ENCODE results near the gene IKBKE.

DNA sequence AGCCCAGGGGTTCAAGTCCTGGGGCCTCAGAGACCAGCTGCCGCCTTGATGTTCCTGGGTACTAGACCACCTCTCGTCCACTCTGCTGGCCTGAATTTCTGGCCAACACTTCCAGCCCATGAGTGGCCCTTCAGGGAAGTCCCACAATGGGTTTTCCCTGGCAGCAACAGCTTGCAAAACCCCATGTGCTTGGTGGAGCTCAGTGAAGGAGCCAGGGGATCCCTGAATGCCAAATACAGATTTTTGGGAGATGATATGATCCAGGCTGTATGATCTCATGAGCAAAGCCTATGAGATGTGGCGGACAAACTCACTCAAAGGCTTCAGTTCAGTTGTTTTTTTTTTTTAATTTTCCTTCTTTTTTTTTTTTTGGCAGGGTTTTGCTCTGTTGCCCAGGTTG, 27.5 kb downstream of the IKBKE start:
- TF ChIP-seq POLR2A (IDR thresholded peaks at IDR 0.05; ENCODE audit: low read length): no peak
- no peak for TF ChIP-seq ZNF302 (CRISPR knock-in tag; IDR thresholded peaks at IDR 0.05)
- TF ChIP-seq BHLHE40 (IDR thresholded peaks at IDR 0.05; ENCODE audit: low read depth, low read length): no peak
- no peak for TF ChIP-seq RAD21 (conservative IDR thresholded peaks at IDR 0.05 in 1 of 2, IDR thresholded peaks at IDR 0.05 in 1 of 2)
- TF ChIP-seq, protein P1, sequence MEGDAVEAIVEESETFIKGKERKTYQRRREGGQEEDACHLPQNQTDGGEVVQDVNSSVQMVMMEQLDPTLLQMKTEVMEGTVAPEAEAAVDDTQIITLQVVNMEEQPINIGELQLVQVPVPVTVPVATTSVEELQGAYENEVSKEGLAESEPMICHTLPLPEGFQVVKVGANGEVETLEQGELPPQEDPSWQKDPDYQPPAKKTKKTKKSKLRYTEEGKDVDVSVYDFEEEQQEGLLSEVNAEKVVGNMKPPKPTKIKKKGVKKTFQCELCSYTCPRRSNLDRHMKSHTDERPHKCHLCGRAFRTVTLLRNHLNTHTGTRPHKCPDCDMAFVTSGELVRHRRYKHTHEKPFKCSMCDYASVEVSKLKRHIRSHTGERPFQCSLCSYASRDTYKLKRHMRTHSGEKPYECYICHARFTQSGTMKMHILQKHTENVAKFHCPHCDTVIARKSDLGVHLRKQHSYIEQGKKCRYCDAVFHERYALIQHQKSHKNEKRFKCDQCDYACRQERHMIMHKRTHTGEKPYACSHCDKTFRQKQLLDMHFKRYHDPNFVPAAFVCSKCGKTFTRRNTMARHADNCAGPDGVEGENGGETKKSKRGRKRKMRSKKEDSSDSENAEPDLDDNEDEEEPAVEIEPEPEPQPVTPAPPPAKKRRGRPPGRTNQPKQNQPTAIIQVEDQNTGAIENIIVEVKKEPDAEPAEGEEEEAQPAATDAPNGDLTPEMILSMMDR (IDR thresholded peaks at IDR 0.05): no peak
- TF ChIP-seq NPAS2 (CRISPR knock-in tag; IDR thresholded peaks at IDR 0.05; ENCODE audit: borderline replicate concordance): no peak
- no peak for TF ChIP-seq RFX5 (IDR thresholded peaks at IDR 0.05)
- no peak for TF ChIP-seq NR3C1 (IDR thresholded peaks at IDR 0.05)
- no peak for TF ChIP-seq MYC (IDR thresholded peaks at IDR 0.05; ENCODE audit: borderline replicate concordance, low read length)
